K562 (cell line): Measurements from ENCODE around the gene RNASEH2C. TPM values are rescaled to one million over a fixed set of nuclear protein-coding genes. Genes with fewer than 3 reads are reported as not detected.
"Not testable (repeated sequence)": the region's sequence is repeated elsewhere in the genome, so short reads cannot be mapped to it uniquely, and the experiment has no call there.

Experiments used
- ATAC-seq: fragments of 200-7000 bp; cut with Tn5 transposase; 3 replicates; pipeline ENCODE4 v1.9.1; 2020; ENCODE audit warnings: moderate library complexity
- BruUV-seq: library from RNA; stranded (reverse); fragments of 400-500 nt; replicated peaks from 2 replicates; lab custom pipeline; 2021; lab: Mats Ljungman, UMichigan
- CTCF ChIA-PET: fragments of 300-600 bp; formaldehyde crosslinking; extraction: SDS; loops from one replicate; lab custom pipeline; 2021; ENCODE audit warnings: low intra/inter-chr PET ratio; lab: Yijun Ruan, JAX
- POLR2A ChIA-PET: fragments of 300-600, 350-650 bp; sonication (Branson Sonifier 250); formaldehyde crosslinking; extraction: SDS; loops from one replicate; lab custom pipeline; 2021; ENCODE audit warnings: antibody characterized with exemption, inconsistent platforms; lab: Yijun Ruan, JAX
- DNase-seq, 4 experiments: peaks; one replicate each; pipeline versions ENCODE4 v3.0.0 to v3.0.0-alpha.2; 2011 to 2018; ENCODE audit warnings: low spot score in 3 of 4, mixed read lengths in 3 of 4; ENCODE audit errors: extremely low read depth in 1 of 4
- FAIRE-seq: peaks from 2 replicates; lab custom pipeline; 2011; peaks lifted over from hg19 to GRCh38; lab: Jason Lieb, UNC
- H2AFZ ChIP-seq: 2 replicates; pipeline ENCODE4 v1.6.0; 2011; ENCODE audit warnings: low read depth, low read length, control low read depth, inconsistent platforms
- H3K27ac ChIP-seq: fragments of 200-600 bp; 3 replicates; pipeline ENCODE4 v1.8.0; 2011; ENCODE audit warnings: low read depth, mild to moderate bottlenecking, control low read depth, inconsistent platforms, low read length, moderate library complexity, mixed read lengths; ENCODE audit errors: extremely low read depth
- H3K27me3 ChIP-seq, 2 experiments: fragments of 300-600 bp in 1 of 2; 2 replicates in 1 of 2; 3 replicates in 1 of 2; pipeline versions ENCODE4 v1.6.0 to v1.8.0; 2011; ENCODE audit warnings: inconsistent platforms in 2 of 2, low read length in 2 of 2, mild to moderate bottlenecking in 1 of 2, mixed read lengths in 1 of 2, moderate library complexity in 1 of 2; ENCODE audit not compliant: control insufficient read depth in 2 of 2, insufficient read depth in 2 of 2
- H3K36me3 ChIP-seq: fragments of 300-600 bp; 3 replicates; pipeline ENCODE4 v1.8.0; 2011; ENCODE audit warnings: mild to moderate bottlenecking, low read length, inconsistent platforms; ENCODE audit not compliant: control insufficient read depth, insufficient read depth
- H3K4me1 ChIP-seq, 2 experiments: fragments of 200-600 bp in 1 of 2; replicated peaks in 1 of 2; 2 replicates in 1 of 2; 3 replicates in 1 of 2; pipeline versions ENCODE4 v1.5.1 to v1.8.0; 2011; ENCODE audit warnings: inconsistent platforms in 2 of 2, low read length in 2 of 2, mild to moderate bottlenecking in 1 of 2, mixed read lengths in 1 of 2, moderate library complexity in 1 of 2; ENCODE audit not compliant: control insufficient read depth in 2 of 2, insufficient read depth in 2 of 2
- H3K4me2 ChIP-seq: 2 replicates; pipeline ENCODE4 v1.6.1; 2011; ENCODE audit warnings: low read length, control low read depth, inconsistent platforms, mixed read lengths; ENCODE audit not compliant: insufficient read depth
- H3K4me3 ChIP-seq: fragments of 200-600 bp; sonication (generic), shearing (Covaris generic); 2 replicates; pipeline ENCODE4 v1.5.1; 2016; ENCODE audit warnings: control low read depth, inconsistent platforms
- H3K79me2 ChIP-seq: fragments of 200-600 bp; 3 replicates; pipeline ENCODE4 v1.8.0; 2011; ENCODE audit warnings: low read length, inconsistent platforms; ENCODE audit not compliant: control insufficient read depth, insufficient read depth
- H3K9ac ChIP-seq, 2 experiments: 2 replicates each; pipeline versions ENCODE4 v1.6.0 to v1.6.1; 2011; ENCODE audit warnings: low read depth in 2 of 2, low read length in 2 of 2, control low read depth in 1 of 2, inconsistent platforms in 1 of 2, mild to moderate bottlenecking in 1 of 2, mixed read lengths in 1 of 2; ENCODE audit not compliant: insufficient read depth in 1 of 2
- H3K9me1 ChIP-seq: one replicate; pipeline ENCODE4 v1.6.0; 2011; ENCODE audit warnings: inconsistent platforms, mild to moderate bottlenecking, low read length, moderate library complexity; ENCODE audit not compliant: control insufficient read depth, insufficient read depth
- H3K9me3 ChIP-seq: replicated peaks from 2 replicates; pipeline ENCODE4 v1.5.1; 2011; ENCODE audit warnings: low read depth, low read length, inconsistent platforms; ENCODE audit not compliant: control insufficient read depth, insufficient read depth
- H4K20me1 ChIP-seq: replicated peaks from 2 replicates; pipeline ENCODE4 v1.6.1; 2011; ENCODE audit warnings: low read length, inconsistent platforms, mixed read lengths; ENCODE audit not compliant: control insufficient read depth, insufficient read depth
- ATF3 ChIP-seq, 2 experiments: fragments of 450-650 bp in 1 of 2; sonication (generic) in 1 of 2; formaldehyde crosslinking in 1 of 2; IDR thresholded peaks in 1 of 2; conservative IDR thresholded peaks in 1 of 2; 2 replicates each; pipeline versions ENCODE4 v1.6.1 to v1.8.1; 2016 to 2023; ENCODE audit warnings: mild to moderate bottlenecking in 2 of 2, moderate library complexity in 2 of 2, inconsistent platforms in 1 of 2, missing genetic modification reagents in 1 of 2
- BHLHE40 ChIP-seq: IDR thresholded peaks from 2 replicates; pipeline ENCODE4 v1.6.1; 2011; ENCODE audit warnings: low read length, improper control_type of control experiment
- ZNF121 ChIP-seq: sonication (generic); formaldehyde crosslinking; conservative IDR thresholded peaks from 2 replicates; pipeline ENCODE4 v1.8.0; 2022; ENCODE audit warnings: missing genetic modification reagents
- WGBS: fragments of 100-300 bp; shearing (Covaris generic); methylation state at CpG from one replicate; pipeline ENCODE4 v1.1.6; 2016; ENCODE audit warnings: low coverage, mixed read lengths; ENCODE audit not compliant: insufficient coverage; ENCODE audit errors: missing lambda C conversion rate; 5-methylcytosine and 5-hydroxymethylcytosine counted together
- in situ Hi-C: fragments of 300-500 bp; cut with MboI; formaldehyde crosslinking; loops from 4 replicates; pipeline ENCODE4 v1.15.0; 2018; ENCODE audit warnings: inconsistent platforms, mixed read lengths
- intact Hi-C: fragments of 100-400 bp; cut with micrococcal nuclease; formaldehyde crosslinking; loops from 2 replicates; pipeline ENCODE4 v1.14.2; 2022
- polyA plus RNA-seq, 8 experiments: library from polyadenylated mRNA; depleted of rRNA in 4 of 8; stranded (reverse) in 5 of 8; unstranded in 3 of 8; fragments of >200 nt; fragmentation: Nextera tagmentation in 2 of 8; fragmentation: Illumina TruSeq in 1 of 8; extraction: Ambion mirVana in 2 of 8; extraction: Trizol in 1 of 8; gene quantifications; 2 replicates each; pipeline versions ENCODE4 v1.2.1 to v1.2.3, GENCODE V29; 2011 to 2014; ENCODE audit warnings: inconsistent platforms in 1 of 8, missing spikeins in 1 of 8
- total RNA-seq, 7 experiments: library from RNA; depleted of rRNA in 6 of 7; stranded (reverse); fragments of >200 nt in 6 of 7; fragmentation: Illumina TruSeq in 2 of 7; extraction: Trizol in 2 of 7; gene quantifications; 2 replicates each; pipeline versions ENCODE4 v1.2.1 to v1.2.3, GENCODE V29; 2011 to 2021; ENCODE audit warnings: low replicate concordance in 1 of 7

The RNASEH2C gene
- total and polyA plus RNA-seq, 9 of the 15 experiments (the other 6 are each of a cell fraction or from before 2014, with no cell fraction given), result 5.4 to 78.2 (median 15.6) TPM

GRCh38 chr11:65767806-65768205, 47.2 kb upstream of the RNASEH2C start:
- H3K9me3 ChIP-seq, result not testable (repeated sequence)

GRCh38 chr11:65767406-65767805, 46.8 kb upstream of the RNASEH2C start:
- H4K20me1 ChIP-seq, result no peaks in the 10 kb centered on the region
- no peaks in the 10 kb centered on the region for H3K4me1 ChIP-seq
- intact Hi-C loops, result no loop called here
- no peaks in the 10 kb centered on the region; a peak in 2 of 5 replicates for H3K27me3 ChIP-seq
- H3K79me2 ChIP-seq, result no peaks in the 10 kb centered on the region
- 54% methylated on average over 10 of the region's 10 CpGs for WGBS
- H3K9ac ChIP-seq, result no peak overlapping the region
- H3K9me3 ChIP-seq, result no peaks in the 10 kb centered on the region
- H3K9me1 ChIP-seq, result no peaks in the 10 kb centered on the region
- TF ChIP-seq BHLHE40, result no peak
- peak; percentile 78 for TF ChIP-seq ZNF121 (CRISPR knock-in tag)
- TF ChIP-seq, all 486 proteins: peak for 1
- Histone ChIP-seq H2AFZ (no peak overlapping the region), H3K27ac (no peak overlapping the region), H3K4me3 (no peak overlapping the region), H3K4me2 (no peak overlapping the region), H3K36me3 (no peaks in the 10 kb centered on the region)
- ChIA-PET POLR2A (no interaction called here), CTCF (no interaction called here)
- in situ Hi-C loops, result no loop called here
- DNase-seq (no peak), ATAC-seq (no peak), FAIRE-seq (no peak)
- no TSS peak for BruUV-seq

More at GRCh38 chr11:65767806-65768205, 47.2 kb upstream of the RNASEH2C start:
- ATAC-seq; H3K27me3 ChIP-seq; H3K27ac ChIP-seq; FAIRE-seq; H3K36me3 ChIP-seq; in situ Hi-C loops; H3K9me1 ChIP-seq; BruUV-seq; POLR2A ChIA-PET; DNase-seq; H3K4me1 ChIP-seq; H3K9ac ChIP-seq; H3K4me3 ChIP-seq; H4K20me1 ChIP-seq; H3K79me2 ChIP-seq; intact Hi-C loops; H2AFZ ChIP-seq; H3K4me2 ChIP-seq; TF ChIP-seq ATF3 (CRISPR knock-in tag; conservative IDR thresholded peaks at IDR 0.05): not testable (repeated sequence)
- CTCF ChIA-PET, result interaction anchor here (0.5 kb wide), 1 partner anchor 56 kb away, joined by 3 read pairs; the partner anchor contains the start of gene KAT5
- 35% methylated on average over 4 of the region's 5 CpGs for WGBS
- 0 out of 2 replicates have a peak, but pooled peaks have one; percentile 22 for TF ChIP-seq ATF3 (IDR thresholded peaks at IDR 0.05)
